ENCODE measurements around the gene KYNU.

Gene KYNU

GRCh38 chr2:142877216-142877838, at the start of gene KYNU:
Gene KYNU, plus strand, starts transcription at chr2:142877664. Its CDS starts 7,704 bp downstream, at chr2:142885368.
- Histone ChIP-seq H3K36me3 (replicated peaks) (no peaks in the 10 kb centered on the region), H3K4me3 (no peak within 1 kb of the TSS), H3K9me3 (no peaks in the 10 kb centered on the region), H3K27me3 (ENCODE audit: low read depth) (no peaks in the 10 kb centered on the region; the same call in 1 of the 2 replicates), H3K4me1 (peaks cover 2% of the 10 kb centered on the region)
- in situ Hi-C loops (cut with MboI; ENCODE audit: low sequenced_read_pairs), result no loop called here
- DNase-seq (ENCODE audit: low spot score in 2 of 2), result no peak

DNA sequence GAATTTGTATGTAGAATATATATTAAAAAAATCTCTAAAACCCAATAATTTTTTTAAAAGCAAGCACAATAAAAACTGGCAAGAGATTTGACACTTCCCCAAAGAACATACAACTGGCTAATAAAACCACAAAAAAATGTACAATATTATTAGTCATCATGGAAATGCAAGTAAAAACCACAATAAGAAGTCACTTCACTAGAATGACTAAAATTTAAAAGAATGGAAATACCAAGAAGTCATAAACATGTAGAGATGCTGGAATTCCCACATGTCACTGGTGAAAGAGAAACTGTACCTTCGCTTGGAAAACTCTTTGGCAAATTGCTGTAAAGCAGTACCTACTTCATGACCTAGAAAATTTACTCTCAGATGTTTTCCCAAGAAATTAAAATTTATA, 43.4 kb upstream of the KYNU start:
- no peaks in the 10 kb centered on the region for H3K4me1 ChIP-seq
- in situ Hi-C loops (cut with MboI; ENCODE audit: low sequenced_read_pairs), result no loop called here
- no peaks in the 10 kb centered on the region for H3K27me3 ChIP-seq (ENCODE audit: low read depth)
- H3K4me3 ChIP-seq, result no peak overlapping the region
- no peaks in the 10 kb centered on the region for H3K9me3 ChIP-seq
- DNase-seq (ENCODE audit: low spot score in 2 of 2), result no peak
- H3K36me3 ChIP-seq (replicated peaks), result no peaks in the 10 kb centered on the region

GRCh38 chr2:142840436-142840835, 37.0 kb upstream of the KYNU start:
- Histone ChIP-seq H3K36me3 (replicated peaks) (no peaks in the 10 kb centered on the region), H3K4me1 (0 out of 2 replicates have a peak, but pooled peaks cover 3% of the 10 kb centered on the region), H3K4me3 (no peak overlapping the region), H3K9me3 (no peaks in the 10 kb centered on the region), H3K27me3 (ENCODE audit: low read depth) (no peaks in the 10 kb centered on the region)
- DNase-seq (ENCODE audit: low spot score in 2 of 2), result no peak
- in situ Hi-C loops (cut with MboI; ENCODE audit: low sequenced_read_pairs), result no loop called here

GRCh38 chr2:142841788-142842187, 35.7 kb upstream of the KYNU start:
- Histone ChIP-seq H3K4me3 (no peak overlapping the region), H3K9me3 (no peaks in the 10 kb centered on the region), H3K36me3 (replicated peaks) (no peaks in the 10 kb centered on the region), H3K27me3 (ENCODE audit: low read depth) (no peaks in the 10 kb centered on the region), H3K4me1 (0 out of 2 replicates have a peak, but pooled peaks cover 3% of the 10 kb centered on the region)
- in situ Hi-C loops (cut with MboI; ENCODE audit: low sequenced_read_pairs), result no loop called here
- no peak for DNase-seq (ENCODE audit: low spot score in 2 of 2)

DNA sequence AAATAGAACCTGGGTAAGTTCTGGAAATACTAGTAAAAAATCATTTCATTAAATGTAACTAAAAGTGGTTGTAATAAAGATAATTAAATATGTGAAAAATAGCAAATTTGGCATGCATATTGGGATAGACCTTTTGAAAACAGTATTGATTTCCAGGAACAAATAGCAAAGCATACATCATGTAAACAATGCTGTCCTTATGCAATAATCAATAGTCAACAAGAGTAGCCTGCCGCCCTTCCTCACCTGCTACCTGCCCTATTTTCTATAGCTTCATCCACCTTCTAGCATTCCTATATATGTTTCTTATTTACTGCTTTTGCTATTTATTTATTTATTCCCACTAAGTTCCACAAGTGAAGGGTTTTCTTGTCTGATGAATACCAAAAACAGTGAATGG, 35.1 kb upstream of the KYNU start:
- H3K9me3 ChIP-seq, result no peaks in the 10 kb centered on the region
- in situ Hi-C loops (cut with MboI; ENCODE audit: low sequenced_read_pairs), result no loop called here
- H3K36me3 ChIP-seq (replicated peaks), result no peaks in the 10 kb centered on the region
- H3K27me3 ChIP-seq (ENCODE audit: low read depth), result no peaks in the 10 kb centered on the region
- no peak for DNase-seq (ENCODE audit: low spot score in 2 of 2)
- H3K4me1 ChIP-seq, result 0 out of 2 replicates have a peak, but pooled peaks cover 3% of the 10 kb centered on the region
- no peak overlapping the region for H3K4me3 ChIP-seq

- in situ Hi-C loops (cut with MboI; ENCODE audit: low sequenced_read_pairs), result no loop called here
- H3K27me3 ChIP-seq (ENCODE audit: low read depth), result no peaks in the 10 kb centered on the region
- DNase-seq (ENCODE audit: low spot score in 2 of 2), result peak in 1 of 2 experiments; percentile 37
These were observed 33.7 kb upstream of the KYNU start for GRCh38 chr2:142843731-142844130.

GRCh38 chr2:142848023-142848606, 29.3 kb upstream of the KYNU start:
- H3K4me1 ChIP-seq, result 0 out of 2 replicates have a peak, but pooled peaks cover 3% of the 10 kb centered on the region
- in situ Hi-C loops (cut with MboI; ENCODE audit: low sequenced_read_pairs), result no loop called here
- DNase-seq (ENCODE audit: low spot score in 2 of 2), result no peak
- 0 out of 2 replicates have a peak, but pooled peaks cover 4% of the 10 kb centered on the region for H3K27me3 ChIP-seq (ENCODE audit: low read depth)
- no peaks in the 10 kb centered on the region for H3K36me3 ChIP-seq (replicated peaks)
- H3K4me3 ChIP-seq, result no peak overlapping the region
- H3K9me3 ChIP-seq, result no peaks in the 10 kb centered on the region

More at GRCh38 chr2:142843731-142844130, 33.7 kb upstream of the KYNU start:
- Histone ChIP-seq H3K4me3 (no peak overlapping the region), H3K9me3 (no peaks in the 10 kb centered on the region), H3K4me1 (0 out of 2 replicates have a peak, but pooled peaks cover 3% of the 10 kb centered on the region), H3K36me3 (replicated peaks) (no peaks in the 10 kb centered on the region)

DNA sequence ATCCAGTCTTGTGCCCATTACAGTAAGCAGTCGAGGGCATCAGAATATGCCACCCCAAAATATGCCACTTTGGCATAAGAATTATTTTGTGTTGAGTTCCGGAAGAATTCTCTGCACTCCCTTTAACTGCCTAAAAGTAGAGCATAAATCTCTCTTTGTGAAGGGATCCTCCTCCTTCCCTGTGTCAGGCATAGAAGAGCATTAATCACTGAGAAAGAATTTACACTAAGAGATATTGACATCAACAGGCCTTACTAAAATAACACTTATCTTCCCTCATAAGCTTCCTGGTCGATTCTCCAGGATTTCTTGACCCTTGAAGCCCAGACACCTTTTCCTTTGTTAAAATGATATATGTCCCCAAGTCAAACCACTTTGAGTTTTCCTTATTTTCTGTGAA, 27.6 kb upstream of the KYNU start:
- peaks cover 4% of the 10 kb centered on the region; the same call in 1 of the 2 replicates for H3K27me3 ChIP-seq (ENCODE audit: low read depth)

GRCh38 chr2:142853912-142854311, 23.6 kb upstream of the KYNU start:
- in situ Hi-C loops (cut with MboI; ENCODE audit: low sequenced_read_pairs), result no loop called here
- peaks cover 8% of the 10 kb centered on the region; the same call in 1 of the 2 replicates for H3K27me3 ChIP-seq (ENCODE audit: low read depth)
- H3K4me1 ChIP-seq, result no peaks in the 10 kb centered on the region
- H3K4me3 ChIP-seq, result no peak overlapping the region
- no peak for DNase-seq (ENCODE audit: low spot score in 2 of 2)
- H3K9me3 ChIP-seq, result no peaks in the 10 kb centered on the region
- no peaks in the 10 kb centered on the region for H3K36me3 ChIP-seq (replicated peaks)

More for the DNA sequence above, 27.6 kb upstream of the KYNU start:
- in situ Hi-C loops (cut with MboI; ENCODE audit: low sequenced_read_pairs), result no loop called here
- Histone ChIP-seq H3K36me3 (replicated peaks) (no peaks in the 10 kb centered on the region), H3K4me3 (no peak overlapping the region), H3K9me3 (no peaks in the 10 kb centered on the region), H3K4me1 (no peaks in the 10 kb centered on the region)
- no peak for DNase-seq (ENCODE audit: low spot score in 2 of 2)

DNA sequence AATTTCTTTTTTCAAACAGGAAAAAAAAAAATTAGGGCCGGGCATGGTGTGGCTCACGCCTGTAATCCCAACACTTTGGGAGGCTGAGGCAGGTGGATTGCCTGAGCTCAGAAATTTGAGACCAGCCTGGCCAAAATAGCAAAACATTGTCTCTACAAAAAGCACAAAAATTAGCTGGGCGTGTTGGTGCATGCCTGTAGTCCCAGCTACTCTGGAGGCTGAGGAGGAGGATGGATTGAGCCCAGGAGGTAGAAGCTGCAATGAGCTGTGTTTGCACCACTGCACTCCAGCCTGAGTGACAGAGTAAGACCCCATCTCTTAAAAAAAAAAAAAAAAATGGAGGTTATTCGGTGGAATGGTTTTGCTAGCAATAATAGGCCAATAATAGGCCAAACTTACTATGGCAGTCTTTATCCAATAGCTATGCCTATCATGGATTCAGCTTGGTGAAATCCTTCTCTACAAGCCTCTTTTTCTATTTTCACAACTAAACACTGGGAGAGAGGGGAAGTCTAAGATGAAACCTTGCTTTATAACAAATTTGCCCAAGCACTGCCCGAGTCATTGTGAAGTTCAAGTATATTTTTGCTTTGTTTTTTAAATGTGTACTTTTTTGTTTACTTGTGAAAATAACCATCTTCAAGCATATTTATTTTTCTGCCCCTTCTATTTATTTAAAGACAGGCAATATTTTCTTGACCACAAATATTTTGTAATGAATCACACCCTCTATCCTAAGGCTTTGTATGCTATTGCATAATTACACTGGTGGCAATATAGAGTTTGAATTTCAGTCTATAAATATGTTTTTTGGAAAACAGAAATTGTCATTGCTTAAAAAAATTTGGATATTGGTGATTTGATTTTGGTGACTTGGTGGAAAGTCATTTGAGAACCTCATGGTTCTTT, 20.0 kb upstream of the KYNU start:
- Histone ChIP-seq H3K4me3 (no peak overlapping the region), H3K27me3 (ENCODE audit: low read depth) (peaks cover 4% of the 10 kb centered on the region; the same call in 1 of the 2 replicates), H3K4me1 (no peaks in the 10 kb centered on the region), H3K9me3 (no peaks in the 10 kb centered on the region), H3K36me3 (replicated peaks) (no peaks in the 10 kb centered on the region)
- in situ Hi-C loops (cut with MboI; ENCODE audit: low sequenced_read_pairs), result no loop called here
- no peak for DNase-seq (ENCODE audit: low spot score in 2 of 2)

DNA sequence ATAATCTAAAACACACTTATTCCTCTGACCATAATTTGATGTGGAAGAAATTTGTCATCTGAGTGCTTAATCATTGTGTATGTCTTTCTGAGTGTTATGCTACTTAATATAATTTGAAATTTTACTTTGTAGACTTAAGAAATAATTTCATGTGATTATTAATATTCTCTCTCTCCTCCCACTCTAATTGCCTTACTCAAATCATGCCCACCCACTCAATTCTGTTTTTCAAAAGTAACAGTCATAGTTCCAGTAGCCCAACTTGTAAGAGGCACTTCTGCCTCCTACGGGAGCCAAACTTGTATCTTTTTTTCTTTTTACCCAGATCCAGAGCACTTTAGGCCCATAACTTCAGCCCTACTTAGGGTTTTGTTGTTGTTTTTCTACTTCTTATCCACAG, 18.5 kb upstream of the KYNU start:
- H3K36me3 ChIP-seq (replicated peaks), result no peaks in the 10 kb centered on the region
- in situ Hi-C loops (cut with MboI; ENCODE audit: low sequenced_read_pairs), result no loop called here
- no peak overlapping the region for H3K4me3 ChIP-seq
- no peaks in the 10 kb centered on the region for H3K9me3 ChIP-seq
- peaks cover 4% of the 10 kb centered on the region; the same call in 1 of the 2 replicates for H3K27me3 ChIP-seq (ENCODE audit: low read depth)
- no peaks in the 10 kb centered on the region; the same call in 1 of the 2 replicates for H3K4me1 ChIP-seq
- DNase-seq (ENCODE audit: low spot score in 2 of 2), result no peak

DNA sequence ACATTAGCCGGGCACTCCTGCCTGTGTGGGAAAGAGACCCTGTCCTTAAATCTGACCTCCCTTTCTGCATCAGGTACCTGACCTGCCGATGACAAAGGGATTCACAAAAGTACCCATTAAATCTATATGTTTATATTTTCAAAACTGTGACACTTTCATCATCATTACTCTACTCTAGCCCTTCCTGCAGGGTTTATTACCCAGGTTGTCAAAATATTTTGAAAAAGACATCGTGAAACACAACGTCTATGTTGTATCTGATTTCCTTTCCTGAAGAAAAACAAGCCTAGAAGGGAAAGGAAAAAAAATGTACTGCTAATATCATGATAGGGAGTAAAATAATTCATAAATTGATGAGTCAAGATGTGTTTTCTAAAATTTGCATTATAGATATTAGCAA, 15.2 kb upstream of the KYNU start:
- Histone ChIP-seq H3K4me1 (no peaks in the 10 kb centered on the region; the same call in 1 of the 2 replicates), H3K36me3 (replicated peaks) (no peaks in the 10 kb centered on the region), H3K4me3 (no peak overlapping the region), H3K27me3 (ENCODE audit: low read depth) (peaks cover 5% of the 10 kb centered on the region; the same call in 1 of the 2 replicates), H3K9me3 (no peaks in the 10 kb centered on the region)
- in situ Hi-C loops (cut with MboI; ENCODE audit: low sequenced_read_pairs), result no loop called here
- no peak for DNase-seq (ENCODE audit: low spot score in 2 of 2)

- Histone ChIP-seq H3K4me1 (no peaks in the 10 kb centered on the region; the same call in 1 of the 2 replicates), H3K27me3 (ENCODE audit: low read depth) (peaks cover 5% of the 10 kb centered on the region; the same call in 1 of the 2 replicates), H3K9me3 (no peaks in the 10 kb centered on the region), H3K36me3 (replicated peaks) (no peaks in the 10 kb centered on the region), H3K4me3 (no peak overlapping the region)
- in situ Hi-C loops (cut with MboI; ENCODE audit: low sequenced_read_pairs), result no loop called here
- no peak for DNase-seq (ENCODE audit: low spot score in 2 of 2)
These were observed 14.6 kb upstream of the KYNU start for GRCh38 chr2:142862847-142863246.

Measured in HAP-1 (cell line).